Vagina (tissue), 2 donors: Measurements from ENCODE around the gene FAM180B.

Experiments used
- POLR2AphosphoS5 ChIP-seq, 2 donors: sonication (generic); formaldehyde crosslinking; IDR thresholded peaks; one replicate each; pipeline ENCODE4 v1.9.0; 2017; ENCODE audit warnings: antibody characterized with exemption in 2 of 2, mild to moderate bottlenecking in 2 of 2, low read depth in 1 of 2; ENCODE audit not compliant: insufficient read depth in 1 of 2
- TF ChIP-seq, protein P1 (sequence below), 3 experiments: fragments of 450-650 bp in 2 of 3; fragments of 200-600 bp in 1 of 3; sonication (generic) in 1 of 3; IDR thresholded peaks; one replicate each; pipeline ENCODE4 v1.5.1; 2017 to 2019; ENCODE audit warnings: antibody characterized with exemption in 3 of 3, mild to moderate bottlenecking in 2 of 3, moderate library complexity in 2 of 3

DNA sequence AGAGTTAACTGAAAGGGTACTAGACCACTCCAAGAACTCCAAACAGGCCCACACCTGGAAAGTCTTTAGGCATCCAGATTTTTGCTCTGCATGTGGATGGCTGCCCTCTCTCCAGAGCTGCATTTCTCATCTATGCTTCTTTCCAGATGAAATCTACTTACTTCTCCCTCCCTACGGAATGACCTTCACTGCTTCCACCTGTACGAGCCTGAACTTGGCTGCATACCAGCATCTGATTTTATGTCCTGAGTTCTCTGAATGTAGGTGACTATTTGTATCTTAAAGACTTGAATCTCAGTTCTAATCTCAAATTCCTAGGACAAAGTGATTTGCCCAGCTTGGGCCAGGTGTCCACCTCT is 46.8 kb upstream of the FAM180B start:
- no peak for TF ChIP-seq POLR2AphosphoS5 (IDR thresholded peaks at IDR 0.05; ENCODE audit: insufficient read depth in 1 of 2, low read depth in 1 of 2)
- TF ChIP-seq, protein P1, sequence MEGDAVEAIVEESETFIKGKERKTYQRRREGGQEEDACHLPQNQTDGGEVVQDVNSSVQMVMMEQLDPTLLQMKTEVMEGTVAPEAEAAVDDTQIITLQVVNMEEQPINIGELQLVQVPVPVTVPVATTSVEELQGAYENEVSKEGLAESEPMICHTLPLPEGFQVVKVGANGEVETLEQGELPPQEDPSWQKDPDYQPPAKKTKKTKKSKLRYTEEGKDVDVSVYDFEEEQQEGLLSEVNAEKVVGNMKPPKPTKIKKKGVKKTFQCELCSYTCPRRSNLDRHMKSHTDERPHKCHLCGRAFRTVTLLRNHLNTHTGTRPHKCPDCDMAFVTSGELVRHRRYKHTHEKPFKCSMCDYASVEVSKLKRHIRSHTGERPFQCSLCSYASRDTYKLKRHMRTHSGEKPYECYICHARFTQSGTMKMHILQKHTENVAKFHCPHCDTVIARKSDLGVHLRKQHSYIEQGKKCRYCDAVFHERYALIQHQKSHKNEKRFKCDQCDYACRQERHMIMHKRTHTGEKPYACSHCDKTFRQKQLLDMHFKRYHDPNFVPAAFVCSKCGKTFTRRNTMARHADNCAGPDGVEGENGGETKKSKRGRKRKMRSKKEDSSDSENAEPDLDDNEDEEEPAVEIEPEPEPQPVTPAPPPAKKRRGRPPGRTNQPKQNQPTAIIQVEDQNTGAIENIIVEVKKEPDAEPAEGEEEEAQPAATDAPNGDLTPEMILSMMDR (IDR thresholded peaks at IDR 0.05), result no peak
